HEK293 (cell line): ENCODE data around the gene HIBCH.

Source experiments
- BCL11B ChIP-seq: fragments of 450-650 bp; formaldehyde crosslinking; IDR thresholded peaks from 2 replicates; pipeline ENCODE4 v1.5.1; 2016; ENCODE audit warnings: low read depth, missing biosample characterization, missing genetic modification characterization
- KLF7 ChIP-seq: fragments of 450-650 bp; formaldehyde crosslinking; IDR thresholded peaks from 2 replicates; pipeline ENCODE4 v1.5.1; 2016; ENCODE audit warnings: missing biosample characterization, missing genetic modification characterization, borderline replicate concordance
- MZF1 ChIP-seq: fragments of 450-650 bp; formaldehyde crosslinking; IDR thresholded peaks from 2 replicates; pipeline ENCODE4 v1.5.1; 2017; ENCODE audit warnings: missing biosample characterization, missing genetic modification characterization, borderline replicate concordance
- SCRT2 ChIP-seq: fragments of 450-650 bp; formaldehyde crosslinking; IDR thresholded peaks from 2 replicates; pipeline ENCODE4 v1.5.1; 2016; ENCODE audit warnings: missing biosample characterization, missing genetic modification characterization
- YY1 ChIP-seq: fragments of 450-650 bp; formaldehyde crosslinking; IDR thresholded peaks from 2 replicates; pipeline ENCODE4 v1.5.1; 2018; ENCODE audit warnings: missing biosample characterization, missing genetic modification characterization
- ZBTB21 ChIP-seq: fragments of 450-650 bp; formaldehyde crosslinking; IDR thresholded peaks from 2 replicates; pipeline ENCODE4 v1.5.1; 2017; ENCODE audit warnings: missing biosample characterization, missing genetic modification characterization
- ZBTB48 ChIP-seq: fragments of 450-650 bp; formaldehyde crosslinking; IDR thresholded peaks from 2 replicates; pipeline ENCODE4 v1.5.1; 2016; ENCODE audit warnings: missing biosample characterization, missing genetic modification characterization
- ZFP69B ChIP-seq: fragments of 450-650 bp; formaldehyde crosslinking; IDR thresholded peaks from 2 replicates; pipeline ENCODE4 v1.5.1; 2016; ENCODE audit warnings: missing biosample characterization, missing genetic modification characterization
- ZNF121 ChIP-seq: fragments of 450-650 bp; formaldehyde crosslinking; IDR thresholded peaks from 2 replicates; pipeline ENCODE4 v1.5.1; 2016; ENCODE audit warnings: missing biosample characterization, missing genetic modification characterization
- ZNF202 ChIP-seq: fragments of 450-650 bp; formaldehyde crosslinking; IDR thresholded peaks from 2 replicates; pipeline ENCODE4 v1.5.1; 2016; ENCODE audit warnings: missing biosample characterization, missing genetic modification characterization, borderline replicate concordance
- ZNF211 ChIP-seq: fragments of 450-650 bp; formaldehyde crosslinking; IDR thresholded peaks from 2 replicates; pipeline ENCODE4 v1.5.1; 2016; ENCODE audit warnings: low read depth, missing biosample characterization, missing genetic modification characterization
- ZNF416 ChIP-seq: fragments of 450-650 bp; formaldehyde crosslinking; IDR thresholded peaks from 2 replicates; pipeline ENCODE4 v1.5.1; 2016; ENCODE audit warnings: missing biosample characterization, missing genetic modification characterization
- ZNF423 ChIP-seq: fragments of 450-650 bp; formaldehyde crosslinking; IDR thresholded peaks from 2 replicates; pipeline ENCODE4 v1.5.1; 2016; ENCODE audit warnings: missing biosample characterization, missing genetic modification characterization
- ZNF660 ChIP-seq: fragments of 450-650 bp; IDR thresholded peaks from 2 replicates; pipeline ENCODE4 v1.5.1; 2018; ENCODE audit warnings: missing biosample characterization, mild to moderate bottlenecking, missing genetic modification characterization
- ZNF76 ChIP-seq: fragments of 450-650 bp; formaldehyde crosslinking; IDR thresholded peaks from 2 replicates; pipeline ENCODE4; 2016; ENCODE audit warnings: low read depth, missing biosample characterization, missing genetic modification characterization, borderline replicate concordance
- ZNF776 ChIP-seq: fragments of 450-650 bp; formaldehyde crosslinking; IDR thresholded peaks from 2 replicates; pipeline ENCODE4 v1.5.0; 2017; ENCODE audit warnings: missing biosample characterization, missing genetic modification characterization, borderline replicate concordance
- ZNF785 ChIP-seq: fragments of 450-650 bp; formaldehyde crosslinking; IDR thresholded peaks from 2 replicates; pipeline ENCODE4 v1.5.1; 2016; ENCODE audit warnings: missing biosample characterization, missing genetic modification characterization
- TF ChIP-seq, protein P1 (sequence below): fragments of 450-650 bp; formaldehyde crosslinking; conservative IDR thresholded peaks from 2 replicates; pipeline ENCODE4 v1.5.1; 2016; ENCODE audit warnings: low read depth, missing biosample characterization, missing genetic modification characterization
- TF ChIP-seq, protein P2 (sequence below): fragments of 450-650 bp; formaldehyde crosslinking; IDR thresholded peaks from 2 replicates; pipeline ENCODE4 v1.5.1; 2017; ENCODE audit warnings: missing biosample characterization, missing genetic modification characterization
- TF ChIP-seq, protein P3 (sequence below): fragments of 450-650 bp; formaldehyde crosslinking; IDR thresholded peaks from 2 replicates; pipeline ENCODE4 v1.5.0; 2017; ENCODE audit warnings: missing biosample characterization, missing genetic modification characterization, borderline replicate concordance
- TF ChIP-seq, protein P4 (sequence below): fragments of 450-650 bp; formaldehyde crosslinking; IDR thresholded peaks from 2 replicates; pipeline ENCODE4 v1.5.1; 2016; ENCODE audit warnings: missing biosample characterization, missing genetic modification characterization
- TF ChIP-seq, protein P5 (sequence below): fragments of 450-650 bp; formaldehyde crosslinking; IDR thresholded peaks from 2 replicates; pipeline ENCODE4 v1.5.1; 2016; ENCODE audit warnings: missing biosample characterization, missing genetic modification characterization
- TF ChIP-seq, protein P6 (sequence below): fragments of 450-650 bp; formaldehyde crosslinking; IDR thresholded peaks from 2 replicates; pipeline ENCODE4 v1.5.1; 2016; ENCODE audit warnings: missing biosample characterization, missing genetic modification characterization
- TF ChIP-seq, protein P7 (sequence below): fragments of 450-650 bp; formaldehyde crosslinking; IDR thresholded peaks from 2 replicates; pipeline ENCODE4 v1.5.1; 2017; ENCODE audit warnings: missing biosample characterization, missing genetic modification characterization

HIBCH gene

DNA sequence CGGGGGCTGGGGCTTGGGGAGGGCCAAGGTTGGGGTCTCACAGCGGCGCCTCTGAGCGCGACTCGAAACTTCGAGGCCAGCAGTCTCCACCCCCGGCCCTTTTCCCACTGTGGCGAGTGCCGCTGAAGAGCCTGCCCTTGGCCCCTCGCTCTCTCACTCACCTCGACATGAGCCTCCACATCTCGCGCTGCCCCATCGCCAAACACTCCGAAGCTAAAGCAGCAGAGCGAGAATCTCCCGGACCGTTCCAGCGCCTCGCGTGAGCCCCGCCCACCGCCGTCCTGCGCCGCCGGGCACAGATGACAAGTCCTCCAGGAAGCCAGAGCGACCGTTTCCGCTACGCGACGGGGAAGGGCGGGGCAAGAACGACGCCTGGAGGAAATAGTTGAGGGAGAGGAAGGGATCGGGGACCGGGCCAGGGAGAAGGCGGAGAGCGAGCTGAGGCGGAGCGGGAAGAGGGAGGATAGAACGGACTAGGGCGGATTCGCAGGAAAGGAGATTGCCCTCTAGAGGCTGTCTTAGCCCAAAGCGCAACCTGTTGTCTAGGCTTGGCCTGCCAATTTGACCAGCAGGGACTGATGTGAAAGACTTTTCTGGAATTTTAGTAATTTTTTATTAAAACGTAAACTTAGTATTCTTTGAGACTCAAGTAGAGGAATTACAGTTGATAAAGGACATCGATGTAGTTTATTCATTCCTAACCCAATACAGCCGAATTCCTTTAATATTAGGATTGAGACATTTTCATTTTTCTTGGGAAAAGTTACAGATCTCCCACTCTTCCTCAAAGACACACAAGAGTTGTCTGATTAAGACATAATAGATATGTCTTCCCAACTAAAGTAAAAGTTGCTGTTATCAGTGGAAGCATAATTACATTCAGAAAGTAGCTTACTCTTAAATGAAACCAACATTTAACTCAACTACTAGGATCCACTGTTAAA is at the start of gene HIBCH (continued):
- TF ChIP-seq, protein P1, sequence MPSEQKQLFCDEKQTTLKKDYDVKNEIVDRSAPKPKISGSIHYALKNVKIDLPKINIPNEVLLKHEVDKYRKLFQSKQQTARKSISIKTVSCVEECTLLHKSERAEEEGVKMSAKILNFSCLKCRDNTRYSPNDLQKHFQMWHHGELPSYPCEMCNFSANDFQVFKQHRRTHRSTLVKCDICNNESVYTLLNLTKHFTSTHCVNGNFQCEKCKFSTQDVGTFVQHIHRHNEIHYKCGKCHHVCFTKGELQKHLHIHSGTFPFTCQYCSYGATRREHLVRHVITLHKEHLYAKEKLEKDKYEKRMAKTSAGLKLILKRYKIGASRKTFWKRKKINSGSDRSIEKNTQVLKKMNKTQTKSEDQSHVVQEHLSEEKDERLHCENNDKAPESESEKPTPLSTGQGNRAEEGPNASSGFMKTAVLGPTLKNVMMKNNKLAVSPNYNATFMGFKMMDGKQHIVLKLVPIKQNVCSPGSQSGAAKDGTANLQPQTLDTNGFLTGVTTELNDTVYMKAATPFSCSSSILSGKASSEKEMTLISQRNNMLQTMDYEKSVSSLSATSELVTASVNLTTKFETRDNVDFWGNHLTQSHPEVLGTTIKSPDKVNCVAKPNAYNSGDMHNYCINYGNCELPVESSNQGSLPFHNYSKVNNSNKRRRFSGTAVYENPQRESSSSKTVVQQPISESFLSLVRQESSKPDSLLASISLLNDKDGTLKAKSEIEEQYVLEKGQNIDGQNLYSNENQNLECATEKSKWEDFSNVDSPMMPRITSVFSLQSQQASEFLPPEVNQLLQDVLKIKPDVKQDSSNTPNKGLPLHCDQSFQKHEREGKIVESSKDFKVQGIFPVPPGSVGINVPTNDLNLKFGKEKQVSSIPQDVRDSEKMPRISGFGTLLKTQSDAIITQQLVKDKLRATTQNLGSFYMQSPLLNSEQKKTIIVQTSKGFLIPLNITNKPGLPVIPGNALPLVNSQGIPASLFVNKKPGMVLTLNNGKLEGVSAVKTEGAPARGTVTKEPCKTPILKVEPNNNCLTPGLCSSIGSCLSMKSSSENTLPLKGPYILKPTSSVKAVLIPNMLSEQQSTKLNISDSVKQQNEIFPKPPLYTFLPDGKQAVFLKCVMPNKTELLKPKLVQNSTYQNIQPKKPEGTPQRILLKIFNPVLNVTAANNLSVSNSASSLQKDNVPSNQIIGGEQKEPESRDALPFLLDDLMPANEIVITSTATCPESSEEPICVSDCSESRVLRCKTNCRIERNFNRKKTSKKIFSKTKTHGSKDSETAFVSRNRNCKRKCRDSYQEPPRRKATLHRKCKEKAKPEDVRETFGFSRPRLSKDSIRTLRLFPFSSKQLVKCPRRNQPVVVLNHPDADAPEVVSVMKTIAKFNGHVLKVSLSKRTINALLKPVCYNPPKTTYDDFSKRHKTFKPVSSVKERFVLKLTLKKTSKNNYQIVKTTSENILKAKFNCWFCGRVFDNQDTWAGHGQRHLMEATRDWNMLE (tag by site-specific recombination), result peak; percentile 96
- TF ChIP-seq ZBTB21 (tag by site-specific recombination), result no peak
- peak; percentile 79; the same call in 1 of the 2 replicates for TF ChIP-seq MZF1
- TF ChIP-seq ZNF202 (tag by site-specific recombination), result no peak
- no peak for TF ChIP-seq ZNF121 (tag by site-specific recombination)
- TF ChIP-seq, protein P2, sequence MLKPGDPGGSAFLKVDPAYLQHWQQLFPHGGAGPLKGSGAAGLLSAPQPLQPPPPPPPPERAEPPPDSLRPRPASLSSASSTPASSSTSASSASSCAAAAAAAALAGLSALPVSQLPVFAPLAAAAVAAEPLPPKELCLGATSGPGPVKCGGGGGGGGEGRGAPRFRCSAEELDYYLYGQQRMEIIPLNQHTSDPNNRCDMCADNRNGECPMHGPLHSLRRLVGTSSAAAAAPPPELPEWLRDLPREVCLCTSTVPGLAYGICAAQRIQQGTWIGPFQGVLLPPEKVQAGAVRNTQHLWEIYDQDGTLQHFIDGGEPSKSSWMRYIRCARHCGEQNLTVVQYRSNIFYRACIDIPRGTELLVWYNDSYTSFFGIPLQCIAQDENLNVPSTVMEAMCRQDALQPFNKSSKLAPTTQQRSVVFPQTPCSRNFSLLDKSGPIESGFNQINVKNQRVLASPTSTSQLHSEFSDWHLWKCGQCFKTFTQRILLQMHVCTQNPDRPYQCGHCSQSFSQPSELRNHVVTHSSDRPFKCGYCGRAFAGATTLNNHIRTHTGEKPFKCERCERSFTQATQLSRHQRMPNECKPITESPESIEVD, result no peak
- TF ChIP-seq, protein P3, sequence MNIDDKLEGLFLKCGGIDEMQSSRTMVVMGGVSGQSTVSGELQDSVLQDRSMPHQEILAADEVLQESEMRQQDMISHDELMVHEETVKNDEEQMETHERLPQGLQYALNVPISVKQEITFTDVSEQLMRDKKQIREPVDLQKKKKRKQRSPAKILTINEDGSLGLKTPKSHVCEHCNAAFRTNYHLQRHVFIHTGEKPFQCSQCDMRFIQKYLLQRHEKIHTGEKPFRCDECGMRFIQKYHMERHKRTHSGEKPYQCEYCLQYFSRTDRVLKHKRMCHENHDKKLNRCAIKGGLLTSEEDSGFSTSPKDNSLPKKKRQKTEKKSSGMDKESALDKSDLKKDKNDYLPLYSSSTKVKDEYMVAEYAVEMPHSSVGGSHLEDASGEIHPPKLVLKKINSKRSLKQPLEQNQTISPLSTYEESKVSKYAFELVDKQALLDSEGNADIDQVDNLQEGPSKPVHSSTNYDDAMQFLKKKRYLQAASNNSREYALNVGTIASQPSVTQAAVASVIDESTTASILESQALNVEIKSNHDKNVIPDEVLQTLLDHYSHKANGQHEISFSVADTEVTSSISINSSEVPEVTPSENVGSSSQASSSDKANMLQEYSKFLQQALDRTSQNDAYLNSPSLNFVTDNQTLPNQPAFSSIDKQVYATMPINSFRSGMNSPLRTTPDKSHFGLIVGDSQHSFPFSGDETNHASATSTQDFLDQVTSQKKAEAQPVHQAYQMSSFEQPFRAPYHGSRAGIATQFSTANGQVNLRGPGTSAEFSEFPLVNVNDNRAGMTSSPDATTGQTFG, result no peak
- TF ChIP-seq, protein P4, sequence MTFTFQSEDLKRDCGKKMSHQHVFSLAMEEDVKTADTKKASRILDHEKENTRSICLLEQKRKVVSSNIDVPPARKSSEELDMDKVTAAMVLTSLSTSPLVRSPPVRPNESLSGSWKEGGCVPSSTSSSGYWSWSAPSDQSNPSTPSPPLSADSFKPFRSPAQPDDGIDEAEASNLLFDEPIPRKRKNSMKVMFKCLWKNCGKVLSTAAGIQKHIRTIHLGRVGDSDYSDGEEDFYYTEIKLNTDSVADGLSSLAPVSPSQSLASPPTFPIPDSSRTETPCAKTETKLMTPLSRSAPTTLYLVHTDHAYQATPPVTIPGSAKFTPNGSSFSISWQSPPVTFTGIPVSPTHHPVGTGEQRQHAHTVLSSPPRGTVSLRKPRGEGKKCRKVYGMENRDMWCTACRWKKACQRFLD (tag by site-specific recombination), result no peak
- TF ChIP-seq YY1 (tag by site-specific recombination), result no peak
- no peak for TF ChIP-seq BCL11B (tag by site-specific recombination)
- no peak for TF ChIP-seq ZNF423 (tag by site-specific recombination)
- no peak for TF ChIP-seq ZFP69B
- TF ChIP-seq, protein P5, sequence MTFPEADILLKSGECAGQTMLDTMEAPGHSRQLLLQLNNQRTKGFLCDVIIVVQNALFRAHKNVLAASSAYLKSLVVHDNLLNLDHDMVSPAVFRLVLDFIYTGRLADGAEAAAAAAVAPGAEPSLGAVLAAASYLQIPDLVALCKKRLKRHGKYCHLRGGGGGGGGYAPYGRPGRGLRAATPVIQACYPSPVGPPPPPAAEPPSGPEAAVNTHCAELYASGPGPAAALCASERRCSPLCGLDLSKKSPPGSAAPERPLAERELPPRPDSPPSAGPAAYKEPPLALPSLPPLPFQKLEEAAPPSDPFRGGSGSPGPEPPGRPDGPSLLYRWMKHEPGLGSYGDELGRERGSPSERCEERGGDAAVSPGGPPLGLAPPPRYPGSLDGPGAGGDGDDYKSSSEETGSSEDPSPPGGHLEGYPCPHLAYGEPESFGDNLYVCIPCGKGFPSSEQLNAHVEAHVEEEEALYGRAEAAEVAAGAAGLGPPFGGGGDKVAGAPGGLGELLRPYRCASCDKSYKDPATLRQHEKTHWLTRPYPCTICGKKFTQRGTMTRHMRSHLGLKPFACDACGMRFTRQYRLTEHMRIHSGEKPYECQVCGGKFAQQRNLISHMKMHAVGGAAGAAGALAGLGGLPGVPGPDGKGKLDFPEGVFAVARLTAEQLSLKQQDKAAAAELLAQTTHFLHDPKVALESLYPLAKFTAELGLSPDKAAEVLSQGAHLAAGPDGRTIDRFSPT (tag by site-specific recombination), result no peak
- TF ChIP-seq KLF7 (tag by site-specific recombination), result peak; percentile 91
- no peak for TF ChIP-seq ZNF785 (tag by site-specific recombination)
- TF ChIP-seq, protein P6, sequence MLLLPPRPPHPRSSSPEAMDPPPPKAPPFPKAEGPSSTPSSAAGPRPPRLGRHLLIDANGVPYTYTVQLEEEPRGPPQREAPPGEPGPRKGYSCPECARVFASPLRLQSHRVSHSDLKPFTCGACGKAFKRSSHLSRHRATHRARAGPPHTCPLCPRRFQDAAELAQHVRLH, result 0 out of 2 replicates have a peak, but pooled peaks have one; percentile 46
- TF ChIP-seq ZNF660 (tag by site-specific recombination), result peak; percentile 67
- no peak for TF ChIP-seq ZNF776
- no peak for TF ChIP-seq ZNF211 (tag by site-specific recombination)
- TF ChIP-seq ZNF76, result peak; percentile 45; the same call in 1 of the 2 replicates
- no peak for TF ChIP-seq ZNF416 (tag by site-specific recombination)
- TF ChIP-seq, protein P7, sequence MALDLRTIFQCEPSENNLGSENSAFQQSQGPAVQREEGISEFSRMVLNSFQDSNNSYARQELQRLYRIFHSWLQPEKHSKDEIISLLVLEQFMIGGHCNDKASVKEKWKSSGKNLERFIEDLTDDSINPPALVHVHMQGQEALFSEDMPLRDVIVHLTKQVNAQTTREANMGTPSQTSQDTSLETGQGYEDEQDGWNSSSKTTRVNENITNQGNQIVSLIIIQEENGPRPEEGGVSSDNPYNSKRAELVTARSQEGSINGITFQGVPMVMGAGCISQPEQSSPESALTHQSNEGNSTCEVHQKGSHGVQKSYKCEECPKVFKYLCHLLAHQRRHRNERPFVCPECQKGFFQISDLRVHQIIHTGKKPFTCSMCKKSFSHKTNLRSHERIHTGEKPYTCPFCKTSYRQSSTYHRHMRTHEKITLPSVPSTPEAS (tag by site-specific recombination), result no peak
- TF ChIP-seq ZBTB48 (tag by site-specific recombination), result peak; percentile 98
- TF ChIP-seq SCRT2 (tag by site-specific recombination), result peak; percentile 100
